ENCODE data around the gene CFAP97D2.

CFAP97D2 gene

GRCh38 chr13:114142640-114143490, 36.2 kb upstream of the CFAP97D2 start:
- no peak for ATAC-seq
- TF ChIP-seq ZNF565 (CRISPR knock-in tag; conservative IDR thresholded peaks at IDR 0.05; ENCODE audit: low read depth) (no peak), ZFP30 (CRISPR knock-in tag; IDR thresholded peaks at IDR 0.05) (no peak), PPARA (CRISPR knock-in tag; IDR thresholded peaks at IDR 0.05; ENCODE audit: borderline replicate concordance) (no peak), ZC3H10 (CRISPR knock-in tag; IDR thresholded peaks at IDR 0.05) (no peak), RARB (CRISPR knock-in tag; IDR thresholded peaks at IDR 0.05) (no peak), ZNF8 (CRISPR knock-in tag; IDR thresholded peaks at IDR 0.05) (no peak), ZFP3 (CRISPR knock-in tag; IDR thresholded peaks at IDR 0.05) (no peak), OSR1 (CRISPR knock-in tag; IDR thresholded peaks at IDR 0.05) (no peak), BACH2 (CRISPR knock-in tag; IDR thresholded peaks at IDR 0.05; ENCODE audit: borderline replicate concordance) (no peak), TCF4 (CRISPR knock-in tag; IDR thresholded peaks at IDR 0.05; ENCODE audit: borderline replicate concordance) (no peak)
- TF ChIP-seq, protein P1, sequence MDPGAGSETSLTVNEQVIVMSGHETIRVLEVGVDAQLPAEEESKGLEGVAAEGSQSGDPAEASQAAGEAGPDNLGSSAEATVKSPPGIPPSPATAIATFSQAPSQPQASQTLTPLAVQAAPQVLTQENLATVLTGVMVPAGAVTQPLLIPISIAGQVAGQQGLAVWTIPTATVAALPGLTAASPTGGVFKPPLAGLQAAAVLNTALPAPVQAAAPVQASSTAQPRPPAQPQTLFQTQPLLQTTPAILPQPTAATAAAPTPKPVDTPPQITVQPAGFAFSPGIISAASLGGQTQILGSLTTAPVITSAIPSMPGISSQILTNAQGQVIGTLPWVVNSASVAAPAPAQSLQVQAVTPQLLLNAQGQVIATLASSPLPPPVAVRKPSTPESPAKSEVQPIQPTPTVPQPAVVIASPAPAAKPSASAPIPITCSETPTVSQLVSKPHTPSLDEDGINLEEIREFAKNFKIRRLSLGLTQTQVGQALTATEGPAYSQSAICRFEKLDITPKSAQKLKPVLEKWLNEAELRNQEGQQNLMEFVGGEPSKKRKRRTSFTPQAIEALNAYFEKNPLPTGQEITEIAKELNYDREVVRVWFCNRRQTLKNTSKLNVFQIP (CRISPR knock-in tag; IDR thresholded peaks at IDR 0.05; ENCODE audit: borderline replicate concordance, low read depth): no peak
- TF ChIP-seq, protein P2, sequence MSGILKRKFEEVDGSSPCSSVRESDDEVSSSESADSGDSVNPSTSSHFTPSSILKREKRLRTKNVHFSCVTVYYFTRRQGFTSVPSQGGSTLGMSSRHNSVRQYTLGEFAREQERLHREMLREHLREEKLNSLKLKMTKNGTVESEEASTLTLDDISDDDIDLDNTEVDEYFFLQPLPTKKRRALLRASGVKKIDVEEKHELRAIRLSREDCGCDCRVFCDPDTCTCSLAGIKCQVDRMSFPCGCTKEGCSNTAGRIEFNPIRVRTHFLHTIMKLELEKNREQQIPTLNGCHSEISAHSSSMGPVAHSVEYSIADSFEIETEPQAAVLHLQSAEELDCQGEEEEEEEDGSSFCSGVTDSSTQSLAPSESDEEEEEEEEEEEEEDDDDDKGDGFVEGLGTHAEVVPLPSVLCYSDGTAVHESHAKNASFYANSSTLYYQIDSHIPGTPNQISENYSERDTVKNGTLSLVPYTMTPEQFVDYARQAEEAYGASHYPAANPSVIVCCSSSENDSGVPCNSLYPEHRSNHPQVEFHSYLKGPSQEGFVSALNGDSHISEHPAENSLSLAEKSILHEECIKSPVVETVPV (CRISPR knock-in tag; IDR thresholded peaks at IDR 0.05): no peak

DNA sequence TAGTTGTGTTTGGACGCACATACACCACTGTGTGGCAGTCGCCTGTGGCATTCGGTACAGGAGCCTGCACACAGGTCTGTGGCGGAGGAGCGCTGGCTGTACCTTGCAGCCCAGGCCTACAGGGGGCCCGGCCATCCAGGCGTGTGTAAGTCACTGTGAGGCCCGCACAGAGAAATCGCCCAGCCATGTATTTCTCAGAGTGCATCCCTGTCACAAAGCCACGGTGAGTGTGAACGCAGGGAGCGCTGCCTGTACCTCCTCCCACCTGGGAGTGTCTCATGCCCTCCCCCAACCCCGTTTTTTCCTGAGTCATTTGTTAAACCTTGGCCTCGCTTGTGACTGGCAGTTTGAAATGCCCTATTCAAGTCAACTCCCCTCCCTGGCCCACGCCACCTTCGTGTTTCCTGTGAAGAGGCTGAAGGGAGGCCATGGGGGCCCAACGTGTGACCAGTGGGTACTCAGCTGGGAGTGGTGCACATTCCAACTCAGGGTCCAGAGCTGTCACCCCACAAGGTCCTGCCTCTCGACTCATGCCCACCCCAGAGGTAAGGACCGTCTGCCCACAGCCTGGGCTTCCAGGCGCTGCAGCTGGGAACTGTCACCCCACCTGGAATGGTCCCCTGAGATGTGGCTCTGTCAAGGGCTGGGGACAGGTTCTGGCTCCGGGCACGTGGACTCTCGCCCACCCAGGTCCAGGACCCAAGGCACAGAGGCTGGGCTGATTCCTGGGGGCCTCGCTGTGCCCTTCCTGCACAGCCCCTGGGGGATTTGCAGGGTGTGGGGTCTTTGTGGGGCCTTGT, 35.1 kb upstream of the CFAP97D2 start:
- peak; percentile 68 for ATAC-seq
- TF ChIP-seq, protein P3, sequence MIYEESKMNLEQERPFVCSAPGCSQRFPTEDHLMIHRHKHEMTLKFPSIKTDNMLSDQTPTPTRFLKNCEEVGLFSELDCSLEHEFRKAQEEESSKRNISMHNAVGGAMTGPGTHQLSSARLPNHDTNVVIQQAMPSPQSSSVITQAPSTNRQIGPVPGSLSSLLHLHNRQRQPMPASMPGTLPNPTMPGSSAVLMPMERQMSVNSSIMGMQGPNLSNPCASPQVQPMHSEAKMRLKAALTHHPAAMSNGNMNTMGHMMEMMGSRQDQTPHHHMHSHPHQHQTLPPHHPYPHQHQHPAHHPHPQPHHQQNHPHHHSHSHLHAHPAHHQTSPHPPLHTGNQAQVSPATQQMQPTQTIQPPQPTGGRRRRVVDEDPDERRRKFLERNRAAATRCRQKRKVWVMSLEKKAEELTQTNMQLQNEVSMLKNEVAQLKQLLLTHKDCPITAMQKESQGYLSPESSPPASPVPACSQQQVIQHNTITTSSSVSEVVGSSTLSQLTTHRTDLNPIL (CRISPR knock-in tag; IDR thresholded peaks at IDR 0.05; ENCODE audit: low read depth): no peak
- TF ChIP-seq, protein P4, sequence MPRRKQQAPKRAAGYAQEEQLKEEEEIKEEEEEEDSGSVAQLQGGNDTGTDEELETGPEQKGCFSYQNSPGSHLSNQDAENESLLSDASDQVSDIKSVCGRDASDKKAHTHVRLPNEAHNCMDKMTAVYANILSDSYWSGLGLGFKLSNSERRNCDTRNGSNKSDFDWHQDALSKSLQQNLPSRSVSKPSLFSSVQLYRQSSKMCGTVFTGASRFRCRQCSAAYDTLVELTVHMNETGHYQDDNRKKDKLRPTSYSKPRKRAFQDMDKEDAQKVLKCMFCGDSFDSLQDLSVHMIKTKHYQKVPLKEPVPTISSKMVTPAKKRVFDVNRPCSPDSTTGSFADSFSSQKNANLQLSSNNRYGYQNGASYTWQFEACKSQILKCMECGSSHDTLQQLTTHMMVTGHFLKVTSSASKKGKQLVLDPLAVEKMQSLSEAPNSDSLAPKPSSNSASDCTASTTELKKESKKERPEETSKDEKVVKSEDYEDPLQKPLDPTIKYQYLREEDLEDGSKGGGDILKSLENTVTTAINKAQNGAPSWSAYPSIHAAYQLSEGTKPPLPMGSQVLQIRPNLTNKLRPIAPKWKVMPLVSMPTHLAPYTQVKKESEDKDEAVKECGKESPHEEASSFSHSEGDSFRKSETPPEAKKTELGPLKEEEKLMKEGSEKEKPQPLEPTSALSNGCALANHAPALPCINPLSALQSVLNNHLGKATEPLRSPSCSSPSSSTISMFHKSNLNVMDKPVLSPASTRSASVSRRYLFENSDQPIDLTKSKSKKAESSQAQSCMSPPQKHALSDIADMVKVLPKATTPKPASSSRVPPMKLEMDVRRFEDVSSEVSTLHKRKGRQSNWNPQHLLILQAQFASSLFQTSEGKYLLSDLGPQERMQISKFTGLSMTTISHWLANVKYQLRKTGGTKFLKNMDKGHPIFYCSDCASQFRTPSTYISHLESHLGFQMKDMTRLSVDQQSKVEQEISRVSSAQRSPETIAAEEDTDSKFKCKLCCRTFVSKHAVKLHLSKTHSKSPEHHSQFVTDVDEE (CRISPR knock-in tag; IDR thresholded peaks at IDR 0.05): no peak
- TF ChIP-seq, protein P2 (CRISPR knock-in tag; IDR thresholded peaks at IDR 0.05): no peak
- no peak for TF ChIP-seq ISL1 (CRISPR knock-in tag; IDR thresholded peaks at IDR 0.05)
- TF ChIP-seq ZFP30 (CRISPR knock-in tag; IDR thresholded peaks at IDR 0.05): no peak
- no peak for TF ChIP-seq TCF4 (CRISPR knock-in tag; IDR thresholded peaks at IDR 0.05; ENCODE audit: borderline replicate concordance)
- no peak for TF ChIP-seq ZFP3 (CRISPR knock-in tag; IDR thresholded peaks at IDR 0.05)
- no peak for TF ChIP-seq ZNF70 (CRISPR knock-in tag; IDR thresholded peaks at IDR 0.05)
- no peak for TF ChIP-seq RARB (CRISPR knock-in tag; IDR thresholded peaks at IDR 0.05)

DNA sequence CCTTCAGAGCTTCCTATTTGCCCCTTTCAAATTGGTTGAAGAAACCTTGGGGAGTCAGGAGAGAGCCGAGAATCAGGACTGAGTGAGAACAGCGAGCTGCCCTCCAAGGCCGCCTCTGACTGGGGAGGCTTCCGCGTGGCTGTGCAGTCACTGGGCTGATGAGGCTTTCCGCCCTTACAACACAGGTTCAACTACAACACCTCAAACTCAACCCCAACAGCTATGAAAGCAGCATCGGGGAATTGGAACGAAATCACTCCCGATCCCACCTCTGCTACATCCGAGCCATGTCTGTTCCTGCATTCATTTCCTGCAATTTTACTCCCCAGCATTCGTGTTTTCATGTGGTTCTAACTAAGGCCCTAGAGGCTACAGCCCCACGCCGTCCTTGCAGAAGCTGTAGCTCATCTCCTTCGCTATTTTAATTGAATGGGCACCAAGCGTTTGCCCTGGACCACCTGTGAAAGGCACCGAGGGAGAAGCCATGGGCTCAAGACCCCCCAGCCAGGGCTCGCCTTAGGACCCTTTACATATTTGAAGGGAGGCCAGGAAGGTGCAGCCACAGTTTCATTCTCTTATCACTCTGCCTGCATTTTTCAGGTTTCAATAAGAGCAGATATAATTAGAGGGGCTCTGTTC, 34.3 kb upstream of the CFAP97D2 start:
- ATAC-seq: no peak
- TF ChIP-seq, protein P2 (CRISPR knock-in tag; IDR thresholded peaks at IDR 0.05): no peak
- no peak for TF ChIP-seq OSR1 (CRISPR knock-in tag; IDR thresholded peaks at IDR 0.05)
- no peak for TF ChIP-seq ZNF70 (CRISPR knock-in tag; IDR thresholded peaks at IDR 0.05)
- TF ChIP-seq, protein P5, sequence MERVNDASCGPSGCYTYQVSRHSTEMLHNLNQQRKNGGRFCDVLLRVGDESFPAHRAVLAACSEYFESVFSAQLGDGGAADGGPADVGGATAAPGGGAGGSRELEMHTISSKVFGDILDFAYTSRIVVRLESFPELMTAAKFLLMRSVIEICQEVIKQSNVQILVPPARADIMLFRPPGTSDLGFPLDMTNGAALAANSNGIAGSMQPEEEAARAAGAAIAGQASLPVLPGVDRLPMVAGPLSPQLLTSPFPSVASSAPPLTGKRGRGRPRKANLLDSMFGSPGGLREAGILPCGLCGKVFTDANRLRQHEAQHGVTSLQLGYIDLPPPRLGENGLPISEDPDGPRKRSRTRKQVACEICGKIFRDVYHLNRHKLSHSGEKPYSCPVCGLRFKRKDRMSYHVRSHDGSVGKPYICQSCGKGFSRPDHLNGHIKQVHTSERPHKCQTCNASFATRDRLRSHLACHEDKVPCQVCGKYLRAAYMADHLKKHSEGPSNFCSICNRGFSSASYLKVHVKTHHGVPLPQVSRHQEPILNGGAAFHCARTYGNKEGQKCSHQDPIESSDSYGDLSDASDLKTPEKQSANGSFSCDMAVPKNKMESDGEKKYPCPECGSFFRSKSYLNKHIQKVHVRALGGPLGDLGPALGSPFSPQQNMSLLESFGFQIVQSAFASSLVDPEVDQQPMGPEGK (CRISPR knock-in tag; IDR thresholded peaks at IDR 0.05; ENCODE audit: borderline replicate concordance): no peak
- TF ChIP-seq PPARA (CRISPR knock-in tag; IDR thresholded peaks at IDR 0.05; ENCODE audit: borderline replicate concordance): no peak
- TF ChIP-seq RARB (CRISPR knock-in tag; IDR thresholded peaks at IDR 0.05): no peak
- TF ChIP-seq ARNTL (CRISPR knock-in tag; IDR thresholded peaks at IDR 0.05; ENCODE audit: borderline replicate concordance, low read depth): no peak
- TF ChIP-seq SNAI2 (CRISPR knock-in tag; IDR thresholded peaks at IDR 0.05): no peak
